Kidney epithelial cell (primary cell): ENCODE results near the gene NRG3. TPM values are rescaled to one million over a fixed set of nuclear protein-coding genes. Genes with fewer than 3 reads are reported as not detected.

Source experiments
- DNase-seq: peaks from one replicate; pipeline ENCODE4 v3.0.0-alpha.2; 2010; ENCODE audit warnings: low read depth
- H3K27me3 ChIP-seq: 2 replicates; pipeline ENCODE4 v1.6.0; 2011; ENCODE audit warnings: low read length; ENCODE audit not compliant: control insufficient read depth, insufficient read depth
- H3K36me3 ChIP-seq: 2 replicates; pipeline ENCODE4 v1.5.1; 2011; ENCODE audit warnings: low read length; ENCODE audit not compliant: control insufficient read depth, insufficient read depth
- H3K4me3 ChIP-seq: 2 replicates; pipeline ENCODE4 v1.5.1; 2011; ENCODE audit warnings: low read depth, mild to moderate bottlenecking, control low read depth, low read length
- total RNA-seq: library from RNA; depleted of rRNA; stranded (reverse); fragments of >200 nt; gene quantifications from 2 replicates; pipeline ENCODE4 v1.2.3, GENCODE V29; 2015
- TF ChIP-seq, protein P1 (sequence below): IDR thresholded peaks from 2 replicates; pipeline ENCODE4 v1.5.1; 2011; ENCODE audit warnings: mild to moderate bottlenecking, moderate library complexity, low read length, control low read depth, inconsistent platforms; ENCODE audit not compliant: insufficient read depth, poor library complexity, severe bottlenecking

The NRG3 gene
- total RNA-seq, 1 donor from 2014 or later, result 10.2 TPM

DNA sequence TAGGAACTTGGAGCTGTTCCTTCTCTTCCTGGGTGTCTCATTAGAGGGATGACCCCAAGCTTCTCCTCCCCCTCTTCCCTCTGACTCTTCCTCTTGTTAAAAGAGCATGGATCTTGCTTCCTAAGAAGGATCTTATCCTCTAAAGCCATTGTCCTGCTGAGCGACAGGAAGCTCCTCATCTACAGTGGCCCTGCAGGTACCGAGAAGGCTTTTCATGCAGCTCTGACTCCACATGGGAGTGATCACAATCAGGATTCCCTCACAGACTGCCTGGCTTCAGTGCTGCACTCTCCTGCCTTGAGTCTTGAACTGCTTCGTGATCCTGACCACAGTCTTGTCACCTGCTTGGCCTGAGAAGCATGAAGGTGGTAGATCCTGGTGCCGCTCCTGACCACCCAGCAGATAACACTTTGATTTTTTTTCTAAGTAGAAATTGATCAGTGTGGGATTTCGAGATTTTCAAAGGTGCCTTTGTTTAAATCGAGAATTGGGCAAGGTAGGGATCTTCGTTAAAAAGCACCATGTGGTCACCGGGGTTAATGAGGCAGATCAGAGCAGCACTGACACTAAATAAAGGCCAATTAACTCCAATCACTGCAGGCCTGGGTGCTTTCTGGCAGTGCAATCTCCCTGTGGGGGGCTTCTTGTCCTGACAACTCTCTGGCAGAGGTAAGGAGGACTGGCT, 376.4 kb downstream of the NRG3 start:
- H3K36me3 ChIP-seq, result no peaks in the 10 kb centered on the region
- H3K4me3 ChIP-seq, result no peak overlapping the region
- DNase-seq, result no peak
- H3K27me3 ChIP-seq, result no peaks in the 10 kb centered on the region
- TF ChIP-seq, protein P1, sequence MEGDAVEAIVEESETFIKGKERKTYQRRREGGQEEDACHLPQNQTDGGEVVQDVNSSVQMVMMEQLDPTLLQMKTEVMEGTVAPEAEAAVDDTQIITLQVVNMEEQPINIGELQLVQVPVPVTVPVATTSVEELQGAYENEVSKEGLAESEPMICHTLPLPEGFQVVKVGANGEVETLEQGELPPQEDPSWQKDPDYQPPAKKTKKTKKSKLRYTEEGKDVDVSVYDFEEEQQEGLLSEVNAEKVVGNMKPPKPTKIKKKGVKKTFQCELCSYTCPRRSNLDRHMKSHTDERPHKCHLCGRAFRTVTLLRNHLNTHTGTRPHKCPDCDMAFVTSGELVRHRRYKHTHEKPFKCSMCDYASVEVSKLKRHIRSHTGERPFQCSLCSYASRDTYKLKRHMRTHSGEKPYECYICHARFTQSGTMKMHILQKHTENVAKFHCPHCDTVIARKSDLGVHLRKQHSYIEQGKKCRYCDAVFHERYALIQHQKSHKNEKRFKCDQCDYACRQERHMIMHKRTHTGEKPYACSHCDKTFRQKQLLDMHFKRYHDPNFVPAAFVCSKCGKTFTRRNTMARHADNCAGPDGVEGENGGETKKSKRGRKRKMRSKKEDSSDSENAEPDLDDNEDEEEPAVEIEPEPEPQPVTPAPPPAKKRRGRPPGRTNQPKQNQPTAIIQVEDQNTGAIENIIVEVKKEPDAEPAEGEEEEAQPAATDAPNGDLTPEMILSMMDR, result no peak

DNA sequence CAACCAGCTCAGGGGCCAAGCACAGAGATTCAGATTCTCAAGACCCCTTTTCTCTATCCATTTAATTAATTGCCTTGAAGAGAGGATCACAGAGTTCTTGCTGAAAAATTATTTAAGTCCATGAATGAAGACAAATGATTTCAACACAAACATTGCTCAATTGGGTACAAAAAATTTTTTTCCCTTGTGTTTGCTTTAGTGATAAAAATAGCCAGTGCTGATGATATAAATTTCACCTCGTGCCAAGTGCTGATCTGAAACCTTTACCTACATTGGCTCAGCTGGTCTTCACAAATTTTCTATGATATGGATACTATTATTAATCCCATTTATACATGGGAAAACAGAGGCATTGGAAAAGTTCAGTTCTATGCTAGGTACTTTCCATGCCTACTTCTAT, 377.1 kb downstream of the NRG3 start:
- Histone ChIP-seq H3K27me3 (no peaks in the 10 kb centered on the region), H3K4me3 (no peak overlapping the region), H3K36me3 (no peaks in the 10 kb centered on the region)
- DNase-seq, result no peak
- TF ChIP-seq, protein P1, result no peak

DNA sequence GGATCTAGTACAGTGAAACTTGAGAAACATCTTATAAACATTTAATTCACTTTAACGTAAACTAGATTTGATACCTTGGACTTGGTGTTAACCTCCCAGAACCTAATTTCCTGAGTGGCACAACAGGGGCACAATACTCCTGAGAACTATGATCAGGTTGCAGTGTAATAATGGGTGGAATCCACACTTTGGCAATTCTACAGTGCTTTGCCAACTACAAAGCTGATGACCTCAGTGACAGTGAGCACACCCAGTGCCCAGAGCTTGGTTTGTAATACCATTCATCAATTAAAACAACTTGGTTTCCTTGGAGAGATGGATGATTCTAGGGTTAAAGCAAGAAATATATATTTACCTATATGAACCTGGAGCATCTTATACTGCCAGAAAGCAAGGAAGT, 379.2 kb downstream of the NRG3 start:
- no peak for DNase-seq
- Histone ChIP-seq H3K36me3 (no peaks in the 10 kb centered on the region), H3K27me3 (no peaks in the 10 kb centered on the region), H3K4me3 (no peak overlapping the region)
- TF ChIP-seq, protein P1, result no peak

DNA sequence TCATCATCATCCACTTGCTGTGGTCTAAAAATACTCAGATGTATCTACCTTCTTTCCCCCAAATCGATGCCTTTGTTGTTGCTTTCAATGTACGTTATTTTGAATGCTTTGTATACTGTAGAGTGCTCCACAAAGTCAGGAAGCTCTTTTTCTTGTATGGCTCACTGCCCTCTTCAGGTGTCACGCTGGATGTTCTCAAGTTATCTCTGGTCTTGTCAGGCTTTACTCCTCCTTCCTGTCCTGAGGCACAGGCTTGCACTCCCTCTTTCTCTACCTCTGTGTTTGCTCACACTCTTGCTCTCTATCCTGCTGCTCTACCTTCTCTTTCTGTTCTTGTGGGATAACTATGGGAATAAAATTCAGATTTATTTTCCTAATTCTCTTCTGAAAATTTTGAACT, 381.3 kb downstream of the NRG3 start:
- no peak overlapping the region for H3K4me3 ChIP-seq
- H3K27me3 ChIP-seq, result no peaks in the 10 kb centered on the region
- no peak for DNase-seq
- TF ChIP-seq, protein P1, result no peak
- no peaks in the 10 kb centered on the region for H3K36me3 ChIP-seq

DNA sequence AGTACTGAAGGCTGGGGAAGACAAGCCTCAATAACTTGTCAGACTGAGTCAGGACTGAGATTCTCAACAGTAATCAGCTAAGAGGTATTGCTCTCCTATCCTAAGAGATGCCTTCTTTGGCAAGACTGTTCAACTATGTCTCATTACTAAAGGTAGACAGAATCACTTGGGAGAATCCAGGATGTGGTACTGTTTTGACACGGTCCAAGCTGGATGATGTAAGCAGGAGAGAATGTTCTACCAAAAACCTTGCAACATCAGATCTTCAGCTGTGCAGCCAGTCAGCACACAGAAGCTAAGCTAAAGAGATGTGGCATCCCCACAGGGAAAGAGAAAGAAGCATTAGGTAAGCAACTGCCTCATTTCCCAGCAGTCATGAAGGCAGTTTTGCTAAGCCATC, 391.4 kb downstream of the NRG3 start:
- DNase-seq, result peak; percentile 49
- TF ChIP-seq, protein P1, result no peak

DNA sequence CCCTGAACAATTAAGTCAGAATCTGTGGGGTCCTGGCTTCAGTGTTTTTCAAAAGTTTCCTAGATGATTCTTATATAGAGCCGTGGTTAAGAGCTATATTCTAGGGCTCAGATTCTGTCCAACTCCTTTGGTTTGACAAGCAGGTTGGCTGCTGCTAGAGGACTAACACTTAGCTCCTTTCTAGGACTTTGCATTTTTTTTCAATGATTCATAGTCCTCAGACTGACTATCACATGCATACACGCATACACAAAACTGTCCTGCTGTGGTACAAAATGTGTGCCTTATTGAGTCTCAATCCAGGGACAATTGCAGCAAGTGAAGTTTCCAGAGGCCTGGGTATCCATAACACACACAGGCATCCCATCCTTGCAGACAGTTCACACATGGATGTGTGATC, 392.0 kb downstream of the NRG3 start:
- Histone ChIP-seq H3K36me3 (no peaks in the 10 kb centered on the region), H3K4me3 (no peak overlapping the region), H3K27me3 (no peaks in the 10 kb centered on the region)
- no peak for DNase-seq
- TF ChIP-seq, protein P1, result no peak

More for the DNA sequence above, 391.4 kb downstream of the NRG3 start:
- no peaks in the 10 kb centered on the region for H3K27me3 ChIP-seq
- no peak overlapping the region for H3K4me3 ChIP-seq
- no peaks in the 10 kb centered on the region for H3K36me3 ChIP-seq
